ENCODE measurements around the gene SMDT1. TPM values are rescaled to one million over a fixed set of nuclear protein-coding genes. Genes with fewer than 3 reads are reported as not detected.
"Not testable (repeated sequence)": the region's sequence is repeated elsewhere in the genome, so short reads cannot be mapped to it uniquely, and the experiment has no call there.

Gene SMDT1
- total and polyA plus RNA-seq, 10 of the 15 experiments (the other 5 are each of a cell fraction or from before 2014, with no cell fraction given), result 19.7 to 176 (median 66.3) TPM

GRCh38 chr22:42127606-42128005 lies 48.1 kb downstream of the SMDT1 start:
- ATAC-seq (no peak), FAIRE-seq (no peak), DNase-seq (ENCODE audit: low read depth, low spot score) (no peak)
- Histone ChIP-seq H3K4me1 (ENCODE audit: control insufficient read depth, insufficient read depth, low read length) (no peaks in the 10 kb centered on the region), H3K9ac (ENCODE audit: control insufficient read depth, insufficient read depth, low read length) (no peak overlapping the region), H3K27ac (ENCODE audit: control insufficient read depth, insufficient read depth) (no peak overlapping the region), H3K79me2 (ENCODE audit: control insufficient read depth, insufficient read depth, low read length) (no peaks in the 10 kb centered on the region), H2AFZ (ENCODE audit: control insufficient read depth, low read depth, low read length) (no peak overlapping the region), H3K36me3 (ENCODE audit: control insufficient read depth in 2 of 2, insufficient read depth in 2 of 2, low read length in 1 of 2) (no peaks in the 10 kb centered on the region; a peak in 1 of 4 replicates), H3K4me2 (ENCODE audit: control insufficient read depth, insufficient read depth) (no peak overlapping the region), H3K27me3 (replicated peaks in 1 of 2; ENCODE audit: control insufficient read depth in 2 of 2, insufficient read depth in 2 of 2, low read length in 1 of 2) (no peaks in the 10 kb centered on the region), H4K20me1 (ENCODE audit: control insufficient read depth, insufficient read depth) (no peaks in the 10 kb centered on the region), H3K4me3 (no peak overlapping the region), H3K9me3 (replicated peaks; ENCODE audit: control insufficient read depth, insufficient read depth, low read length) (no peaks in the 10 kb centered on the region)
- ChIA-PET SMC1A (ENCODE audit: uncharacterized antibody, unreplicated experiment) (no interaction called here), POLR2A (no interaction called here), RAD21 (ENCODE audit: unreplicated experiment) (no interaction called here), CTCF (no interaction called here)
- intact Hi-C loops (cut with micrococcal nuclease; ENCODE audit: unreplicated experiment), result no loop called here
- WGBS (ENCODE audit: insufficient coverage, insufficient replicate concordance, low lambda C conversion rate, missing lambda C conversion rate), result 80% methylated on average over 16 of the region's 16 CpGs
- in situ Hi-C loops (cut with MboI), result no loop called here
- TF ChIP-seq POLR2A (IDR thresholded peaks at IDR 0.05; ENCODE audit: low read depth, low read length) (no peak), BRCA1 (IDR thresholded peaks at IDR 0.05; ENCODE audit: low read depth, low read length) (no peak), TCF7 (IDR thresholded peaks at IDR 0.05; ENCODE audit: borderline replicate concordance) (no peak), RAD51 (IDR thresholded peaks at IDR 0.05) (no peak), JUNB (IDR thresholded peaks at IDR 0.05) (no peak), KLF5 (IDR thresholded peaks at IDR 0.05; ENCODE audit: partially characterized antibody) (no peak), FOS (IDR thresholded peaks at IDR 0.05; ENCODE audit: borderline replicate concordance, extremely low read depth, insufficient read length) (no peak), TARDBP (IDR thresholded peaks at IDR 0.05; ENCODE audit: borderline replicate concordance) (no peak), RELA (IDR thresholded peaks at IDR 0.05; ENCODE audit: borderline replicate concordance, partially characterized antibody) (no peak)
- no TSS peak for BruUV-seq (replicated peaks)

DNA sequence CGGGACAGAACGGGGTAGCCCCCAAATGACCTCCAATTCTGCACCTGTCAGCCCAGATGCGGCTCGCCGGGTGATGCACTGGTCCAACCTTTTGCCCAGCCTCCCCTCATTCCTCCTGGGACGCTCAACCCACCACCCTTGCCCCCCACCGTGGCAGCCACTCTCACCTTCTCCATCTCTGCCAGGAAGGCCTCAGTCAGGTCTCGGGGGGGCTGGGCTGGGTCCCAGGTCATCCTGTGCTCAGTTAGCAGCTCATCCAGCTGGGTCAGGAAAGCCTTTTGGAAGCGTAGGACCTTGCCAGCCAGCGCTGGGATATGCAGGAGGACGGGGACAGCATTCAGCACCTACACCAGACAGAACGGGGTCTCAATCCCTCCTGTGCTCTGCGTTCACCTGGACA lies 48.5 kb downstream of the SMDT1 start:
- H3K27me3 ChIP-seq (replicated peaks in 1 of 2; ENCODE audit: control insufficient read depth in 2 of 2, insufficient read depth in 2 of 2, low read length in 1 of 2); H3K79me2 ChIP-seq (ENCODE audit: control insufficient read depth, insufficient read depth, low read length); H3K4me3 ChIP-seq; DNase-seq (ENCODE audit: low read depth, low spot score); intact Hi-C loops (cut with micrococcal nuclease; ENCODE audit: unreplicated experiment); H3K27ac ChIP-seq (ENCODE audit: control insufficient read depth, insufficient read depth); H3K36me3 ChIP-seq (ENCODE audit: control insufficient read depth in 2 of 2, insufficient read depth in 2 of 2, low read length in 1 of 2); ATAC-seq; in situ Hi-C loops (cut with MboI); BruUV-seq (replicated peaks); H3K9me3 ChIP-seq (replicated peaks; ENCODE audit: control insufficient read depth, insufficient read depth, low read length); H3K4me1 ChIP-seq (ENCODE audit: control insufficient read depth, insufficient read depth, low read length); FAIRE-seq; H3K9ac ChIP-seq (ENCODE audit: control insufficient read depth, insufficient read depth, low read length); CTCF ChIA-PET; RAD21 ChIA-PET (ENCODE audit: unreplicated experiment); POLR2A ChIA-PET; SMC1A ChIA-PET (ENCODE audit: uncharacterized antibody, unreplicated experiment); H4K20me1 ChIP-seq (ENCODE audit: control insufficient read depth, insufficient read depth); H2AFZ ChIP-seq (ENCODE audit: control insufficient read depth, low read depth, low read length); H3K4me2 ChIP-seq (ENCODE audit: control insufficient read depth, insufficient read depth): not testable (repeated sequence)
- 46% methylated on average over 13 of the region's 13 CpGs for WGBS (ENCODE audit: insufficient coverage, insufficient replicate concordance, low lambda C conversion rate, missing lambda C conversion rate)

DNA sequence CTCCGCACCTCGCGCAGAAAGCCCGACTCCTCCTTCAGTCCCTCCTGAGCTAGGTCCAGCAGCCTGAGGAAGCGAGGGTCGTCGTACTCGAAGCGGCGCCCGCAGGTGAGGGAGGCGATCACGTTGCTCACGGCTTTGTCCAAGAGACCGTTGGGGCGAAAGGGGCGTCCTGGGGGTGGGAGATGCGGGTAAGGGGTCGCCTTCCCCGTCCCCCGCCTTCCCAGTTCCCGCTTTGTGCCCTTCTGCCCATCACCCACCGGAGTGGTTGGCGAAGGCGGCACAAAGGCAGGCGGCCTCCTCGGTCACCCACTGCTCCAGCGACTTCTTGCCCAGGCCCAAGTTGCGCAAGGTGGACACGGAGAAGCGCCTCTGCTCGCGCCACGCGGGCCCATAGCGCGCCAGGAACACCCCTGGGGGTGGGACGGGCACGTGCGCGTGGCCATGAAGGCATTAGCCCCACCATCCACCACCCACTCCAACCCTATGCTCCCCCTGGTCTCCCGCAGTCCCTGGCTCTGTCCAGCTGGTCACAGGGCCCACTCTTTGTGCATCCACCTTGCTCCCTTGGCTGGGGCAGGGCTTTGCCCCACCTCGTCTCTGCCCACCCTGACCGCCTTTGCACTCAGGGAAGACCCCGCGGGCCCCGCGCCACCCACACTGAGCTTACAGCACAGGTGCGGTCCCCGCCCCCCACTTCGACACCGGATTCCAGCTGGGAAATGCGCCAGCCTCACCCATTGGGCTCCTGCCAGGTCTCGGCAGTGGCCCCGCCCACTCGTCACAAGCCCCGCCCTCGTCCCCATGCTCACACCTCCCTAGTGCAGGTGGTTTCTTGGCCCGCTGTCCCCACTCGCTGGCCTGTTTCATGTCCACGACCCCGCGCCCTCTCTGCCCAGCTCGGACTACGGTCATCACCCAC lies 49.5 kb downstream of the SMDT1 start:
- H4K20me1 ChIP-seq (ENCODE audit: control insufficient read depth, insufficient read depth); H3K9me3 ChIP-seq (replicated peaks; ENCODE audit: control insufficient read depth, insufficient read depth, low read length); H3K4me3 ChIP-seq; SMC1A ChIA-PET (ENCODE audit: uncharacterized antibody, unreplicated experiment); DNase-seq (ENCODE audit: low read depth, low spot score); in situ Hi-C loops (cut with MboI); ATAC-seq; H3K4me1 ChIP-seq (ENCODE audit: control insufficient read depth, insufficient read depth, low read length); H2AFZ ChIP-seq (ENCODE audit: control insufficient read depth, low read depth, low read length); FAIRE-seq; CTCF ChIA-PET; H3K4me2 ChIP-seq (ENCODE audit: control insufficient read depth, insufficient read depth); intact Hi-C loops (cut with micrococcal nuclease; ENCODE audit: unreplicated experiment); H3K9ac ChIP-seq (ENCODE audit: control insufficient read depth, insufficient read depth, low read length); H3K36me3 ChIP-seq (ENCODE audit: control insufficient read depth in 2 of 2, insufficient read depth in 2 of 2, low read length in 1 of 2); H3K79me2 ChIP-seq (ENCODE audit: control insufficient read depth, insufficient read depth, low read length); H3K27me3 ChIP-seq (replicated peaks in 1 of 2; ENCODE audit: control insufficient read depth in 2 of 2, insufficient read depth in 2 of 2, low read length in 1 of 2); BruUV-seq (replicated peaks); H3K27ac ChIP-seq (ENCODE audit: control insufficient read depth, insufficient read depth); RAD21 ChIA-PET (ENCODE audit: unreplicated experiment); POLR2A ChIA-PET: not testable (repeated sequence)
- WGBS (ENCODE audit: insufficient coverage, insufficient replicate concordance, low lambda C conversion rate, missing lambda C conversion rate), result 81% methylated on average over 54 of the region's 65 CpGs
